Mammary epithelial cell (primary cell): ENCODE results near the gene ST6GALNAC4.

Source experiments
- CTCF ChIP-seq, 2 donors: IDR thresholded peaks in 1 of 2; conservative IDR thresholded peaks in 1 of 2; 2 replicates each; pipeline ENCODE4 v1.5.1; 2011 to 2012; ENCODE audit warnings: inconsistent platforms in 2 of 2, low read length in 2 of 2, mild to moderate bottlenecking in 2 of 2, control low read depth in 1 of 2, low read depth in 1 of 2; ENCODE audit not compliant: insufficient read depth in 1 of 2; ENCODE audit errors: extremely low read depth in 1 of 2
- EZH2 ChIP-seq: IDR thresholded peaks from 2 replicates; pipeline ENCODE4 v1.6.1; 2012; ENCODE audit warnings: low read length, inconsistent platforms, borderline replicate concordance

GRCh38 chr9:127965953-127966352 is 49.1 kb upstream of the ST6GALNAC4 start:
- TF ChIP-seq CTCF (conservative IDR thresholded peaks at IDR 0.05 in 1 of 2, IDR thresholded peaks at IDR 0.05 in 1 of 2; ENCODE audit: extremely low read depth in 1 of 2, insufficient read depth in 1 of 2, low read depth in 1 of 2, low read length in 2 of 2) (no peak), EZH2 (no peak)
